PFSK-1 (cell line): ENCODE data around the gene RPL38.

Experiments used
- FOXP2 ChIP-seq: optimal IDR thresholded peaks from 2 replicates; pipeline ENCODE3; 2011; ENCODE audit warnings: borderline replicate concordance, control low read depth, inconsistent platforms; ENCODE audit not compliant: insufficient read depth; ENCODE audit errors: extremely low read length, extremely low read depth
- POLR2AphosphoS5 ChIP-seq: IDR thresholded peaks from 2 replicates; pipeline ENCODE4 v1.6.1; 2012; ENCODE audit warnings: low read depth, mild to moderate bottlenecking, control low read depth, low read length, moderate library complexity
- SIN3A ChIP-seq: IDR thresholded peaks from 2 replicates; pipeline ENCODE4 v1.6.1; 2012; ENCODE audit warnings: mild to moderate bottlenecking, low read length, moderate library complexity, borderline replicate concordance; ENCODE audit not compliant: insufficient read depth
- TAF1 ChIP-seq: IDR thresholded peaks from 2 replicates; pipeline ENCODE4 v1.6.1; 2012; ENCODE audit warnings: low read length, control low read depth, borderline replicate concordance; ENCODE audit not compliant: insufficient read depth
- TF ChIP-seq, protein P1 (sequence below), 2 experiments: IDR thresholded peaks; 2 replicates each; pipeline versions ENCODE4 v1.6.1 to v1.8.0; 2011 to 2012; ENCODE audit warnings: low read depth in 2 of 2, low read length in 2 of 2, control low read depth in 1 of 2, inconsistent platforms in 1 of 2, mild to moderate bottlenecking in 1 of 2, moderate library complexity in 1 of 2; ENCODE audit not compliant: insufficient read depth in 1 of 2

RPL38 gene

DNA sequence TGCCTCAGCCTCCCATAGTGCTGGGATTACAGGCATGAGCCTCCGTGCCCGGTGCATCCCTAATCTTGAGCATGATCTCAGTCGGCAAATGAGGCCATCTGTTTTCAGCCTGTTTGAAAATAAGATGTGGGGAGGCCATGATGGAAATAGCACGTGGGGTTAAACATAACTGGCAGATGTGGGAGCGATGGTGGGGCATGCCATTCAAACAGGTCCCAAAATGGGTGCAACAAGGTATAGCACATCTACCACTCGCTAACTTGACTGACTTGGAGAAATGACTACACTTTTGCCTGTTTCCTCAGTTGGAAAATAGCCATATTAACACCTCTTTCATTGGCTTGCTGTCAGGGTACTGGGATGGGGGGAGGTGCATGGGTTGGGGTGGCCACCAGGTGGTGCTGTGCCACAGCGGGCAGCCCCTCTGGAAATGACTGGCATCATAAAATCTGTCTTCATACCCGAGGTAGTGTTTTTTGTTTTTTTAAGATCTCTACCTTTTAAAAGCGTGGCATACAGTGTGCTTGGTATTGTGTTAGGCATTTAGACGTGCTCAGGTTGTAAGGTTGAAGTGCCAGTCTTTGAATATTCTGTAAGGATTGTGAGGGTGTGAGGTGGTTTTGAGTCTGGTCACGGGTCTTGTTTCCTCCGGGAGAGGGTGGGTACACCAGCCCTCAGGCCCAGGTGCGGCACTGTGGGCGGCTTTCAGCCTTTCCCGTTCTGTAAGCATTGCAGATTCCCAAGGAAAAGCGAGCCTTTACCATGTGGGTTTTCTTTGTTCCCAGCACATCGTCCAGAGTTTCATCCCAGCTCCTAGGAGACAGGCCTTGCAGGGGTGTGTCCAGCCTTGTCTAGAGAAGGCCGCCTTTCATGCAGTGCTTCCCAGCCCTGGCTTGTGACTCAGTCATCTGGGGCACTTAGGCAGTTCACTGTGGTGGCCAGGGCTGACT, 7.0 kb downstream of the RPL38 start:
- TF ChIP-seq SIN3A = no peak
- peak; percentile 57; the same call in 1 of the 2 replicates for TF ChIP-seq TAF1
- peak; percentile 56 for TF ChIP-seq POLR2AphosphoS5

GRCh38 chr17:74211141-74211911, 7.8 kb downstream of the RPL38 start:
- TF ChIP-seq POLR2AphosphoS5 (peak; percentile 45), TAF1 (no peak)

- TF ChIP-seq POLR2AphosphoS5 = no peak; the same call in 1 of the 2 replicates
- TF ChIP-seq TAF1 = no peak
- TF ChIP-seq, protein P1, sequence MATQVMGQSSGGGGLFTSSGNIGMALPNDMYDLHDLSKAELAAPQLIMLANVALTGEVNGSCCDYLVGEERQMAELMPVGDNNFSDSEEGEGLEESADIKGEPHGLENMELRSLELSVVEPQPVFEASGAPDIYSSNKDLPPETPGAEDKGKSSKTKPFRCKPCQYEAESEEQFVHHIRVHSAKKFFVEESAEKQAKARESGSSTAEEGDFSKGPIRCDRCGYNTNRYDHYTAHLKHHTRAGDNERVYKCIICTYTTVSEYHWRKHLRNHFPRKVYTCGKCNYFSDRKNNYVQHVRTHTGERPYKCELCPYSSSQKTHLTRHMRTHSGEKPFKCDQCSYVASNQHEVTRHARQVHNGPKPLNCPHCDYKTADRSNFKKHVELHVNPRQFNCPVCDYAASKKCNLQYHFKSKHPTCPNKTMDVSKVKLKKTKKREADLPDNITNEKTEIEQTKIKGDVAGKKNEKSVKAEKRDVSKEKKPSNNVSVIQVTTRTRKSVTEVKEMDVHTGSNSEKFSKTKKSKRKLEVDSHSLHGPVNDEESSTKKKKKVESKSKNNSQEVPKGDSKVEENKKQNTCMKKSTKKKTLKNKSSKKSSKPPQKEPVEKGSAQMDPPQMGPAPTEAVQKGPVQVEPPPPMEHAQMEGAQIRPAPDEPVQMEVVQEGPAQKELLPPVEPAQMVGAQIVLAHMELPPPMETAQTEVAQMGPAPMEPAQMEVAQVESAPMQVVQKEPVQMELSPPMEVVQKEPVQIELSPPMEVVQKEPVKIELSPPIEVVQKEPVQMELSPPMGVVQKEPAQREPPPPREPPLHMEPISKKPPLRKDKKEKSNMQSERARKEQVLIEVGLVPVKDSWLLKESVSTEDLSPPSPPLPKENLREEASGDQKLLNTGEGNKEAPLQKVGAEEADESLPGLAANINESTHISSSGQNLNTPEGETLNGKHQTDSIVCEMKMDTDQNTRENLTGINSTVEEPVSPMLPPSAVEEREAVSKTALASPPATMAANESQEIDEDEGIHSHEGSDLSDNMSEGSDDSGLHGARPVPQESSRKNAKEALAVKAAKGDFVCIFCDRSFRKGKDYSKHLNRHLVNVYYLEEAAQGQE (IDR thresholded peaks at IDR 0.05; ENCODE audit: insufficient read depth in 1 of 2, low read depth in 2 of 2, low read length in 2 of 2) = no peak
- no peak for TF ChIP-seq FOXP2
- no peak for TF ChIP-seq SIN3A
Measured at GRCh38 chr17:74211912-74212208, 8.4 kb downstream of the RPL38 start.

- TF ChIP-seq POLR2AphosphoS5 = no peak
- peak; percentile 16 for TF ChIP-seq FOXP2
- TF ChIP-seq, protein P1 (IDR thresholded peaks at IDR 0.05; ENCODE audit: insufficient read depth in 1 of 2, low read depth in 2 of 2, low read length in 2 of 2) = no peak
- TF ChIP-seq SIN3A = no peak
- no peak for TF ChIP-seq TAF1
Measured at GRCh38 chr17:74212209-74212912, 8.9 kb downstream of the RPL38 start.

GRCh38 chr17:74212913-74213791, 9.7 kb downstream of the RPL38 start, which contains the start of gene TTYH2:
Gene TTYH2, plus strand, starts transcription at chr17:74213571. Its CDS starts 17 bp downstream, at chr17:74213588.
- TF ChIP-seq FOXP2 = peak; percentile 73
- TF ChIP-seq TAF1 = peak; percentile 46; the same call in 1 of the 2 replicates
- TF ChIP-seq, protein P1 (IDR thresholded peaks at IDR 0.05; ENCODE audit: insufficient read depth in 1 of 2, low read depth in 2 of 2, low read length in 2 of 2) = no peak
- 0 out of 2 replicates have a peak, but pooled peaks have one; percentile 42 for TF ChIP-seq SIN3A
- peak; percentile 73 for TF ChIP-seq POLR2AphosphoS5
